Stimulated activated memory B cell treated with anti-CD40 and anti-IgM and Interleukin-4, amounts not matched to agents 10 μg/mL and 1 μg/mL and 100 μg/mL, for 72 hours (primary cell): ENCODE data around the gene NGB.
A peak's percentile ranks its signal among the peaks of the same experiment; 100 is the strongest.
"Not testable (repeated sequence)": the region's sequence is repeated elsewhere in the genome, so short reads cannot be mapped to it uniquely, and the experiment has no call there.

Experiments
- ATAC-seq: fragments of 150-1000 bp; cut with Tn5 transposase; 2 replicates; pipeline ENCODE4 v1.10.0; 2021
- H3K27ac Mint-ChIP-seq: one replicate; pipeline ENCODE4 v1.8.0; 2022; ENCODE audit warnings: mild to moderate bottlenecking, mixed read lengths
- H3K27me3 Mint-ChIP-seq: one replicate; pipeline ENCODE4 v1.8.0; 2022; ENCODE audit warnings: mixed read lengths
- H3K36me3 Mint-ChIP-seq: one replicate; pipeline ENCODE4 v1.8.0; 2022; ENCODE audit warnings: mixed read lengths
- H3K4me1 Mint-ChIP-seq: one replicate; pipeline ENCODE4 v1.8.0; 2022; ENCODE audit warnings: mixed read lengths
- H3K4me3 Mint-ChIP-seq: one replicate; pipeline ENCODE4 v1.8.0; 2022; ENCODE audit warnings: mild to moderate bottlenecking, moderate library complexity, mixed read lengths
- H3K9me3 Mint-ChIP-seq: one replicate; pipeline ENCODE4 v1.8.0; 2022; ENCODE audit warnings: mixed read lengths

Gene NGB

GRCh38 chr14:77271113-77271710, at the start of gene NGB:
NGB (minus strand) TSS chr14:77271206; CDS start chr14:77270937, 269 bp downstream.
- Mint-ChIP-seq H3K4me1 (peaks cover 17% of the 10 kb centered on the region), H3K36me3 (peaks cover 10% of the 10 kb centered on the region), H3K9me3 (peaks cover 4% of the 10 kb centered on the region), H3K27me3 (peaks cover 61% of the 10 kb centered on the region), H3K27ac (no peak within 1 kb of the TSS), H3K4me3 (no peak within 1 kb of the TSS)
- ATAC-seq, result no peak

- Mint-ChIP-seq H3K4me3 (peak within 1 kb of the TSS; percentile 95), H3K27ac (peak within 1 kb of the TSS; percentile 97), H3K4me1 (peaks cover 21% of the 10 kb centered on the region), H3K27me3 (no peaks in the 10 kb centered on the region), H3K9me3 (no peaks in the 10 kb centered on the region), H3K36me3 (no peaks in the 10 kb centered on the region)
- ATAC-seq, result peak; percentile 87
These were observed 49.4 kb upstream of the NGB start, which contains the start of gene POMT2 for GRCh38 chr14:77320238-77320935. POMT2 (minus strand) TSS chr14:77320883; CDS start chr14:77320681, 202 bp downstream.

- ATAC-seq, result no peak
- H3K27ac Mint-ChIP-seq, result no peak overlapping the region
- no peaks in the 10 kb centered on the region for H3K9me3 Mint-ChIP-seq
- H3K36me3 Mint-ChIP-seq, result no peaks in the 10 kb centered on the region
- H3K4me3 Mint-ChIP-seq, result no peak overlapping the region
- no peaks in the 10 kb centered on the region for H3K27me3 Mint-ChIP-seq
- H3K4me1 Mint-ChIP-seq, result peaks cover 21% of the 10 kb centered on the region
These were observed 48.4 kb upstream of the NGB start for GRCh38 chr14:77319422-77319821.

GRCh38 chr14:77318756-77319155, 47.8 kb upstream of the NGB start:
- H3K9me3 Mint-ChIP-seq, H3K4me3 Mint-ChIP-seq, H3K27ac Mint-ChIP-seq, ATAC-seq, H3K36me3 Mint-ChIP-seq, H3K27me3 Mint-ChIP-seq: not testable (repeated sequence)
- peaks cover 21% of the 10 kb centered on the region for H3K4me1 Mint-ChIP-seq

- Mint-ChIP-seq H3K27ac (no peak overlapping the region), H3K36me3 (no peaks in the 10 kb centered on the region), H3K27me3 (no peaks in the 10 kb centered on the region), H3K4me1 (peaks cover 21% of the 10 kb centered on the region), H3K9me3 (no peaks in the 10 kb centered on the region), H3K4me3 (no peak overlapping the region)
- ATAC-seq, result no peak
These were observed 47.1 kb upstream of the NGB start for GRCh38 chr14:77318006-77318553.

GRCh38 chr14:77316872-77317301, 45.9 kb upstream of the NGB start:
- Mint-ChIP-seq H3K4me3 (no peak overlapping the region), H3K36me3 (no peaks in the 10 kb centered on the region), H3K27ac (no peak overlapping the region), H3K9me3 (no peaks in the 10 kb centered on the region), H3K27me3 (no peaks in the 10 kb centered on the region), H3K4me1 (peaks cover 11% of the 10 kb centered on the region)
- no peak for ATAC-seq

GRCh38 chr14:77316195-77316505, 45.1 kb upstream of the NGB start:
- Mint-ChIP-seq H3K27ac (no peak overlapping the region), H3K9me3 (no peaks in the 10 kb centered on the region), H3K4me1 (peaks cover 7% of the 10 kb centered on the region), H3K27me3 (no peaks in the 10 kb centered on the region), H3K36me3 (peaks cover 4% of the 10 kb centered on the region), H3K4me3 (no peak overlapping the region)
- ATAC-seq, result no peak

- no peaks in the 10 kb centered on the region for H3K9me3 Mint-ChIP-seq
- H3K27ac Mint-ChIP-seq, result no peak overlapping the region
- peaks cover 2% of the 10 kb centered on the region for H3K4me1 Mint-ChIP-seq
- ATAC-seq, result no peak
- no peaks in the 10 kb centered on the region for H3K27me3 Mint-ChIP-seq
- peaks cover 10% of the 10 kb centered on the region for H3K36me3 Mint-ChIP-seq
- no peak overlapping the region for H3K4me3 Mint-ChIP-seq
These were observed 43.8 kb upstream of the NGB start for GRCh38 chr14:77314539-77315457.

- Mint-ChIP-seq H3K4me3 (no peak overlapping the region), H3K27ac (no peak overlapping the region), H3K36me3 (peaks cover 10% of the 10 kb centered on the region), H3K4me1 (no peaks in the 10 kb centered on the region), H3K27me3 (no peaks in the 10 kb centered on the region), H3K9me3 (no peaks in the 10 kb centered on the region)
- no peak for ATAC-seq
These were observed 43.0 kb upstream of the NGB start for GRCh38 chr14:77314043-77314442.

GRCh38 chr14:77313371-77313770, 42.4 kb upstream of the NGB start:
- no peak for ATAC-seq
- no peaks in the 10 kb centered on the region for H3K27me3 Mint-ChIP-seq
- no peak overlapping the region for H3K4me3 Mint-ChIP-seq
- H3K9me3 Mint-ChIP-seq, result no peaks in the 10 kb centered on the region
- H3K36me3 Mint-ChIP-seq, result peaks cover 10% of the 10 kb centered on the region
- H3K4me1 Mint-ChIP-seq, result peaks cover 4% of the 10 kb centered on the region
- H3K27ac Mint-ChIP-seq, result no peak overlapping the region

GRCh38 chr14:77311217-77311616, 40.2 kb upstream of the NGB start:
- no peak for ATAC-seq
- H3K27ac Mint-ChIP-seq, result no peak overlapping the region
- H3K27me3 Mint-ChIP-seq, result no peaks in the 10 kb centered on the region
- H3K4me3 Mint-ChIP-seq, result no peak overlapping the region
- H3K9me3 Mint-ChIP-seq, result no peaks in the 10 kb centered on the region
- H3K4me1 Mint-ChIP-seq, result peaks cover 11% of the 10 kb centered on the region
- H3K36me3 Mint-ChIP-seq, result peaks cover 12% of the 10 kb centered on the region

GRCh38 chr14:77310026-77310425, 39.0 kb upstream of the NGB start:
- Mint-ChIP-seq H3K9me3 (no peaks in the 10 kb centered on the region), H3K4me3 (no peak overlapping the region), H3K36me3 (peaks cover 17% of the 10 kb centered on the region), H3K4me1 (peaks cover 11% of the 10 kb centered on the region), H3K27ac (no peak overlapping the region), H3K27me3 (no peaks in the 10 kb centered on the region)
- ATAC-seq, result no peak

GRCh38 chr14:77309131-77309530, 38.1 kb upstream of the NGB start:
- H3K9me3 Mint-ChIP-seq, result no peaks in the 10 kb centered on the region
- peaks cover 25% of the 10 kb centered on the region for H3K36me3 Mint-ChIP-seq
- no peak overlapping the region for H3K27ac Mint-ChIP-seq
- peaks cover 11% of the 10 kb centered on the region for H3K4me1 Mint-ChIP-seq
- no peaks in the 10 kb centered on the region for H3K27me3 Mint-ChIP-seq
- ATAC-seq, result no peak
- no peak overlapping the region for H3K4me3 Mint-ChIP-seq

- H3K27ac Mint-ChIP-seq, result no peak overlapping the region
- H3K27me3 Mint-ChIP-seq, result no peaks in the 10 kb centered on the region
- H3K36me3 Mint-ChIP-seq, result peaks cover 32% of the 10 kb centered on the region
- no peaks in the 10 kb centered on the region for H3K9me3 Mint-ChIP-seq
- peaks cover 11% of the 10 kb centered on the region for H3K4me1 Mint-ChIP-seq
- no peak overlapping the region for H3K4me3 Mint-ChIP-seq
- no peak for ATAC-seq
These were observed 36.0 kb upstream of the NGB start for GRCh38 chr14:77306851-77307496.

GRCh38 chr14:77306416-77306815, 35.4 kb upstream of the NGB start:
- H3K4me3 Mint-ChIP-seq, result no peak overlapping the region
- H3K4me1 Mint-ChIP-seq, result peaks cover 11% of the 10 kb centered on the region
- no peak for ATAC-seq
- H3K36me3 Mint-ChIP-seq, result peaks cover 30% of the 10 kb centered on the region
- no peaks in the 10 kb centered on the region for H3K9me3 Mint-ChIP-seq
- H3K27me3 Mint-ChIP-seq, result no peaks in the 10 kb centered on the region
- H3K27ac Mint-ChIP-seq, result no peak overlapping the region
